ENCODE results near the gene CXXC1.

- TF ChIP-seq POLR2AphosphoS5 (IDR thresholded peaks at IDR 0.05) (no peak), CTCF (IDR thresholded peaks at IDR 0.05) (no peak), EP300 (IDR thresholded peaks at IDR 0.05) (no peak)
These were observed 5.4 kb downstream of the CXXC1 start for GRCh38 chr18:50281972-50282520.

Data from upper lobe of left lung (tissue), 4 donors.